ENCODE measurements around the gene SPAM1.

SPAM1 gene

DNA sequence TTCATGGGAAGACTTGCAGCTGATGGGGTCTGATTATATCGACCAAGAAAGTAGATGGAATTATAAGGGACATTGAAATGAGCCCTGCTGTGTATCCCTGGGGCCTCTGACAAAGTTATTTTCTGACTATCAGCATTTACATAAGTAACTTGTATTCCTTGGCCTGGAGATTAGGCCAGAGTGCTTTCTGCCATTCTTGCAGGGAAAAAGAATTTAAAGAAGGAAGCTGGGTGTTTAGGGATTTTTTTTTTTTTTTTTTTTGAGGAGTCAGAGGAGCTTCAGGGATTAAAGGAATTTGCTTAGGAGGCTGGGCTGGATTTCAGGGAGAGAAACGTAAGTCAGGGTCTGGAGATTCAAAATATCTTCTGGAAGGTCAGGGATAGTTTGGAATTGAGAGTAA is 4.6 kb downstream of the SPAM1 start:
- no peak for DNase-seq (ENCODE audit: low read depth)
- TF ChIP-seq, protein P1, sequence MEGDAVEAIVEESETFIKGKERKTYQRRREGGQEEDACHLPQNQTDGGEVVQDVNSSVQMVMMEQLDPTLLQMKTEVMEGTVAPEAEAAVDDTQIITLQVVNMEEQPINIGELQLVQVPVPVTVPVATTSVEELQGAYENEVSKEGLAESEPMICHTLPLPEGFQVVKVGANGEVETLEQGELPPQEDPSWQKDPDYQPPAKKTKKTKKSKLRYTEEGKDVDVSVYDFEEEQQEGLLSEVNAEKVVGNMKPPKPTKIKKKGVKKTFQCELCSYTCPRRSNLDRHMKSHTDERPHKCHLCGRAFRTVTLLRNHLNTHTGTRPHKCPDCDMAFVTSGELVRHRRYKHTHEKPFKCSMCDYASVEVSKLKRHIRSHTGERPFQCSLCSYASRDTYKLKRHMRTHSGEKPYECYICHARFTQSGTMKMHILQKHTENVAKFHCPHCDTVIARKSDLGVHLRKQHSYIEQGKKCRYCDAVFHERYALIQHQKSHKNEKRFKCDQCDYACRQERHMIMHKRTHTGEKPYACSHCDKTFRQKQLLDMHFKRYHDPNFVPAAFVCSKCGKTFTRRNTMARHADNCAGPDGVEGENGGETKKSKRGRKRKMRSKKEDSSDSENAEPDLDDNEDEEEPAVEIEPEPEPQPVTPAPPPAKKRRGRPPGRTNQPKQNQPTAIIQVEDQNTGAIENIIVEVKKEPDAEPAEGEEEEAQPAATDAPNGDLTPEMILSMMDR (conservative IDR thresholded peaks at IDR 0.05; ENCODE audit: low read length): no peak
- H3K4me3 ChIP-seq (ENCODE audit: low read length): no peak overlapping the region

DNA sequence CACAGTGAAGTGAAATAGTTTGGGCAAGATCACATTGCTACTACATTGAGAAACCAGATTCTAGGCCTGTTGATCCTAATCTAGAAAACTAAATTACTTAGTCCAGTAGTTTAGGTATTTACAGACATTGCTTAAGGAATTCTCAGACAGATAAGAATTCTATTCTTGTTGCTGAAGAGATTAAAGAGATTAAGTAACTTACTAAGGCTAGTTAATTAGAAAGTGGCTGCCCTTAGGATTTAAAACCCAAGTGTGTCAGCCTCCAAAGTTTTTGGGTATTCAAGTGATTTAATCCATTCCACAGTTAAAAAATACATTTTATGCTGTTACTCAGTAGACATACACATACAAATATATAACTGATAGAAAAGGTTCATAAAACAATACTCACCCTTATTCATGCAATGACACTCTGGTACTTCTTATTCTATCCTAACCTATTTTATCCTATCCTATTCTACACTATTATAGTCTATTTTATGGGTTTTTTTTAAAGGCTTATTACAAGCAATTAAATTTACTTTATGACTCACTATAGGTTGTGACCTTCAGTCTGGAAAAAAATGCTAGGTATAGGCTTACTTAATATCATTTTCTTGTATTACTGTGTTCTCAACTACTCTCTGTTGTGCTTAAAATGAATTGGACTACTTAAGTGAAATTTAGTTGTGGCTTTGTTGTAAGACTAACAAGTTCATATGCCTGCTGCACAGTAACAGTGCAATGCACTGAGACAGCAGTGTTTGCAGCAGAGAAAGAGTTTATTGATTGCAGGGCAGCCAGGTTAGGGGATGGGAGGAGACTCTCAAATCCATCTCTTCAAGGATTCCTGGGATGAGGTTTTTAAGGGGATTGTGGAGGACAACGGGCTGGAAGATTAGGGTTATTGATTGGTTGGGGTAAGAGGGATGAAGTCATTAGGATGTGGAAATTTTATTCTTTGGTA is 10.7 kb downstream of the SPAM1 start:
- no peak for DNase-seq (ENCODE audit: low read depth)
- TF ChIP-seq, protein P1 (conservative IDR thresholded peaks at IDR 0.05; ENCODE audit: low read length): no peak
- no peak overlapping the region for H3K4me3 ChIP-seq (ENCODE audit: low read length)

DNA sequence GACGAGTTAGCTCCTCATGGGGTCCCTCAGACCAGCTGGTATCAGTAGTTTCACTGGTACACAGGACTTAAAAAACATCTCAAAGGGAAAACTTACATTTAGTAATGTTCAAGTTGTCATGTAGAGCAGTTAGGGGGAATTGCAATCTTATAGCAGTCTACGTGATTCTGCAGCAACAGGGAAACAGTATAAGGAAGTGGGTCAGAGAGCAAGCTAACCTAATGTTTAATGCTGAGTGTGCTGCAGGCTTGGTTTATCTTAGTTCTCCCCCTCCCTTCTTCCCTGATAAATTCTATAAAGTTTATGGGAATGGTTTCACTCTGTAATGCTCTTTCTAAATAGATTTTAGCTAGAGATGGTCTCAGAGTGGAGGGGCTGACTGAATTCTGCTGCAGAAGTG is 11.3 kb downstream of the SPAM1 start:
- no peak for DNase-seq (ENCODE audit: low read depth)
- no peak overlapping the region for H3K4me3 ChIP-seq (ENCODE audit: low read length)
- TF ChIP-seq, protein P1 (conservative IDR thresholded peaks at IDR 0.05; ENCODE audit: low read length): no peak

DNA sequence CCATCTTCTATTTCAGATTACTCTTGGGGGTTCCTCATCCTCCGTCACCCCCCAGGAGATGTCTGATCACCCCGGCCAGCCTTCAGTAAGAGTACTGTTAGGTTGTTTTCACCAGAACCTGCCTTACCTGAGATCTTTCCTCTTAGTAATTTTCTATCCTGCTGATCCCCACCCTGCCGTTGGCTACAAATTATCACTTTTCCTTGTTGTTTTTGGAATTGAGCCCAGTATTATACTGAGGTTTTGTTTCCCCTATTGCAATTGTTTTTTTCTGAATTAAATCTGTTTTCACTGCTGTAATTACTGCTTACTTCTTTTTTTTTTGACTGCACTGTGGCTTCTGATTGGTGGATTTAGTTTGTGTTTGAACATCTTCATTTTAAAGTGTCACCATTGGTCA is 14.7 kb downstream of the SPAM1 start:
- TF ChIP-seq, protein P1 (conservative IDR thresholded peaks at IDR 0.05; ENCODE audit: low read length): no peak
- H3K4me3 ChIP-seq (ENCODE audit: low read length): no peak overlapping the region
- DNase-seq (ENCODE audit: low read depth): no peak

DNA sequence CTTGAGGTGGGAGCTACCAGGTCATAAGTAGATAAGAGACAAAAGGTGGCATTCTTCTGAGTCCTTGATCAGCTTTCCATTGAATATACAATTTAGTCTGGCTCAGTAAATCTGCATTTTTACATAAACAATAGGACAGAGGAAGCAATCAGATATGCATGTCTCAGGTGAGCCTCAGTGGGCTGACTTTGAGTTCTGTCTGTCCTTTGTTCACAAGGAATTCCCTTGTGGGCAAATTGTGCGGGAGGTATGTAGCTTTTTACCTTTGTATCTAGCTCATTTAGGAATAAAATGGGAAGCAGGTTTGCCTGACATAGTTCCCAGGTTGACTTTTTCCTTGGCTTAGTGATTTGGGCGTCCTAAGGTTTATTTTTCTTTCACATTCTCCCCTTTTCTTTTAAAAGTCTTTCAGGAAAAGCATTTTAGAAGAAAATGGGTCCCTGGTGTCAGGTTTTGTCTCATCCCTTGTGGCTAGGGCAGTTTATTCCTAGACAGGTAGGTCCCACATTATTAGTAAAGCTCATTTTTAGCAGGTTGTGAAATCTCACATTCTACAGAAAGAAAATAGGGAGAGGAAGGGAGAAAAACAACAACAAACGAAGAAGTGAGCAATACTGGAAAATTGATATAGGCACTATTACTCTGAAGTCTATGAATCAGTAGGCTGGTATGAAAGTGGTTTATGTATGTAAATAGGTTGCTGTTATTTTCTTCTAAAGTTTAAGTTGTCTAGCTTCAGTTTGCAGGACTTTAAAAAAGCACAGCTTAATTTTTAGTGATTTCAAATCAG is 16.5 kb downstream of the SPAM1 start:
- H3K4me3 ChIP-seq (ENCODE audit: low read length): no peak overlapping the region
- no peak for DNase-seq (ENCODE audit: low read depth)
- TF ChIP-seq, protein P1 (conservative IDR thresholded peaks at IDR 0.05; ENCODE audit: low read length): no peak

DNA sequence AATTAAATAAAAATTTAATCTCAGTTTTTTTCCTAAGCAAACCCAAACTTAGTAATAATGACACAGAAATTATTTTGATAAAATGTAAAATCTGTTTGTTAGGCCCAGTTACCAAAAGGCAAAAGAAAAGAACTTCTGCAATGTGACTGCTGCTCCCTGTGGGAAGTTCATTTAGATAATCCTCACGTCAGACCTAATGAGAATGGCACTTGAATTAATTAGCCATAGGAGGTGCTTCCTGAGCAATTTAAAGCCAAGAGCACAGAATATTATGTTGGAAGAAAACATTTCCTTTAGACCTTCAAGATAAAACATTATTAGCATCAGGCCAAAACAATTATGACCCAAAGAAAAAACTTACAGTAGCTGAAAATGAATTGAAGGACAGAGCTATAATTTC is 19.4 kb downstream of the SPAM1 start:
- TF ChIP-seq, protein P1 (conservative IDR thresholded peaks at IDR 0.05; ENCODE audit: low read length): no peak
- DNase-seq (ENCODE audit: low read depth): no peak

More for the DNA sequence above, 19.4 kb downstream of the SPAM1 start:
- H3K4me3 ChIP-seq (ENCODE audit: low read length): no peak overlapping the region

Data from AG10803 (cell line).